ENCODE results near the gene ADGRG2. TPM values are rescaled to one million over a fixed set of nuclear protein-coding genes. Genes with fewer than 3 reads are reported as not detected.

The ADGRG2 gene, protein sequence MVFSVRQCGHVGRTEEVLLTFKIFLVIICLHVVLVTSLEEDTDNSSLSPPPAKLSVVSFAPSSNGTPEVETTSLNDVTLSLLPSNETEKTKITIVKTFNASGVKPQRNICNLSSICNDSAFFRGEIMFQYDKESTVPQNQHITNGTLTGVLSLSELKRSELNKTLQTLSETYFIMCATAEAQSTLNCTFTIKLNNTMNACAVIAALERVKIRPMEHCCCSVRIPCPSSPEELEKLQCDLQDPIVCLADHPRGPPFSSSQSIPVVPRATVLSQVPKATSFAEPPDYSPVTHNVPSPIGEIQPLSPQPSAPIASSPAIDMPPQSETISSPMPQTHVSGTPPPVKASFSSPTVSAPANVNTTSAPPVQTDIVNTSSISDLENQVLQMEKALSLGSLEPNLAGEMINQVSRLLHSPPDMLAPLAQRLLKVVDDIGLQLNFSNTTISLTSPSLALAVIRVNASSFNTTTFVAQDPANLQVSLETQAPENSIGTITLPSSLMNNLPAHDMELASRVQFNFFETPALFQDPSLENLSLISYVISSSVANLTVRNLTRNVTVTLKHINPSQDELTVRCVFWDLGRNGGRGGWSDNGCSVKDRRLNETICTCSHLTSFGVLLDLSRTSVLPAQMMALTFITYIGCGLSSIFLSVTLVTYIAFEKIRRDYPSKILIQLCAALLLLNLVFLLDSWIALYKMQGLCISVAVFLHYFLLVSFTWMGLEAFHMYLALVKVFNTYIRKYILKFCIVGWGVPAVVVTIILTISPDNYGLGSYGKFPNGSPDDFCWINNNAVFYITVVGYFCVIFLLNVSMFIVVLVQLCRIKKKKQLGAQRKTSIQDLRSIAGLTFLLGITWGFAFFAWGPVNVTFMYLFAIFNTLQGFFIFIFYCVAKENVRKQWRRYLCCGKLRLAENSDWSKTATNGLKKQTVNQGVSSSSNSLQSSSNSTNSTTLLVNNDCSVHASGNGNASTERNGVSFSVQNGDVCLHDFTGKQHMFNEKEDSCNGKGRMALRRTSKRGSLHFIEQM
- not detected in 2 replicates for total RNA-seq

DNA sequence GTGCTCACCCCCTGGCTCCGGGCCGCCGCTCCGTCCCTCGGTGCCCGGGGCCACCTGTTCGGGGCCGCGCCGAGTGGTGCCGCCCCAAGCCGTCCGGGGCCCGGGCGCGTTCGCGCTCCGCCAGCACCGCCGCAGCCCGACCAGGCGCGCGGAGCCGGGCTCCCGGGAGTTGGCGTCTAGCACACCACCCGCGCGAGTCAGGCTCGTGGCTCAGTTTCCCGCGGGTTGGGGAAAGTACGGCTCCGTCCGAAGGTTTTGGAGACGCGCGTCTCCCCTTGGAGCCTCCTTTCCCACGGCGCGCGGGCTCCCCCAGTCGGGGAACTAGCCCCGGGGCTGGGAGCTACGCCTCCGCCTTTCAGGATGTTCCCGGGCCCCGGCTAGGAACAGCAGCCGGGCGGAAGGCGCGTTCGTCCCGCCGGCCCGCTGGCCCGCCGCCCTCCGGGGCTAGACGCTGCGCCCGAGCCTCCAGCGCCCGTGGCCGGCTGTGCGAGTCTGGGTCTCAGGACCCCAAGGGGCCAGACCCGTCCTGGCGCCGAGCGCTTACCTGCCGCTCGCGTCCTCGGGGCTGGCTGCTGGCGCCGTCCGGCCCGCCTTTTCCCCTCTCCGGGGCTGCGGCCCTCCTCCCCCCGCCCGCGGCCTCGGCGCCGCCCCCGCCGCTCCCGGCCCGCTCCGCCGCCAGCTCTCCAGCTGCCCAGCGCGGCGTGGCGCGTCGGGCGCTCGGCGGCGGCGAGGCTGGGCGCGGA lies at the start of gene ADGRG2:
ADGRG2 (minus strand) TSS at position 571 of the 743 bp plus-strand sequence. CDS start 53,634 bp downstream, outside the sequence.

DNA sequence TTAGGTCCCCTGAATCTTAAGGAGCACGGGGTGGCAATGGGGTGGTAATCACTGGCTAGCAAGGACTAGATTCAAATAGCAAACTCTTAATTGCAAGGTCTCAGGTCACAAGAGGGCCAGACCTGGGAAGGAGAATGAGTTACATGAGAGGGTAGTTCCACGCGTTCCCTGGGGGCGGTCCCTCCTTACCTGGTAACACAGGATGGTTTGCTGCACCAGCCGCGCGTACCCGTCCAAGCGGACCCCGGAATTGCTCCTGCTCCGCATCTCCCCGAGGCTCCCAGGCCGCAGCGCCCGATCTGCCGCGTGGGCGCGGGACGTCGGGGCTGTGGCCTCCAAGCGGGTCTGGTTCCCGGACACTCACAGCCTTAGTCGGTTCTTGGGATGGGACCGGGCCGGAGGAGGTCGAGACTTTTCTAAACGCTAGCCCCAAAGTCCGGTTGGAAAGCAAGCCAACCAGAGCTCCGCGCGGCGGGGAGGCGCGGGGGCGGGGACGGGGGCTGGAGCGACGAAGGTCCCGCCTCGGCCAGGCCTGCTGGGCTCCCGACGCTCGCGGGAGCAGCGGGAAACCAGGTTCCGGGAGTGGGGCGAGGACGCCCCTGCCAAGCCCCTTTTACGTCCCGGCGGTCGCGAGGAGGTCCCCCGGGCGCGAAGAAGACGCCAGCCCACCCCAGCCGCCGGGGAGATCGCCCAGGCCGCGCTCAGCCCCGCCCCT lies 138.4 kb downstream of the ADGRG2 start, which contains the start of gene PHKA2:
PHKA2 (minus strand) TSS at position 449 of the 715 bp plus-strand sequence; CDS start at position 267, 182 bp downstream.

Other genes with a start within 250 kb of the ADGRG2 start
- gene PHKA2, start 138.4 kb downstream of the ADGRG2 start, total RNA-seq: 13.4 and 14.0 TPM in 2 replicates
- gene PDHA1, start 221.5 kb upstream of the ADGRG2 start, total RNA-seq: 96.7 and 184 TPM in 2 replicates